NT2/D1 (cell line): ENCODE results near the gene SRBD1.

Source experiments
- SUZ12 ChIP-seq: IDR thresholded peaks from 2 replicates; pipeline ENCODE4 v1.6.1; 2011; ENCODE audit not compliant: insufficient read length, insufficient read depth; ENCODE audit errors: extremely low read depth
- YY1 ChIP-seq: IDR thresholded peaks from 2 replicates; pipeline ENCODE4 v1.6.1; 2011; ENCODE audit not compliant: insufficient read length, insufficient read depth
- ZNF274 ChIP-seq: IDR thresholded peaks from 2 replicates; pipeline ENCODE4 v1.6.1; 2011; ENCODE audit warnings: mild to moderate bottlenecking, low read depth, low read length

DNA sequence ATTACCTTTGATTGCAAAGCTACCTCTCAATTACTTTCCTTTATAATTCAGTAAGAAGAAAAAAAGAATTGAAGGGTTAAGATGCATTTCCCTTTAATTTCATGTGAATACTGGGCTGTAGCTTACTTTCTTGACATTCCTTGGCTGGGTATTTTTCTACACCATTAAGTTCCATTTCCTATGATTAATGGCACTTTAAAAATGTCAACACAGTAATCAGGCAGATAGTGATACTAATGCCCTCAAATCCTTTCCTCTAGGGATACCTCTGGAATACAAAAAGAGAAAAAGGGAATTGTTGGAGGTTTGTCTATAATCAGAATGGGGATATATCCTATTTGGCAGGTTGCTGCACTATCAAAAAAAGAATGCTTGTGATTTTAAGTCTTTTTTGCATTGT is 216.9 kb downstream of the SRBD1 start:
- TF ChIP-seq ZNF274 (no peak), YY1 (no peak), SUZ12 (no peak)
